GM21360 (cell line): Measurements from ENCODE around the gene SPTBN5.

Source experiments
- ATAC-seq: cut with Tn5 transposase; IDR thresholded peaks from one replicate; pipeline ENCODE4 v1.9.1; 2021; ENCODE audit warnings: mild to moderate bottlenecking, moderate library complexity; ENCODE audit not compliant: unreplicated experiment

The SPTBN5 gene

GRCh38 chr15:41885321-41885720, 8.5 kb downstream of the SPTBN5 start:
- no peak for ATAC-seq

- no peak for ATAC-seq
Observed at GRCh38 chr15:41884458-41884857, 9.4 kb downstream of the SPTBN5 start.

DNA sequence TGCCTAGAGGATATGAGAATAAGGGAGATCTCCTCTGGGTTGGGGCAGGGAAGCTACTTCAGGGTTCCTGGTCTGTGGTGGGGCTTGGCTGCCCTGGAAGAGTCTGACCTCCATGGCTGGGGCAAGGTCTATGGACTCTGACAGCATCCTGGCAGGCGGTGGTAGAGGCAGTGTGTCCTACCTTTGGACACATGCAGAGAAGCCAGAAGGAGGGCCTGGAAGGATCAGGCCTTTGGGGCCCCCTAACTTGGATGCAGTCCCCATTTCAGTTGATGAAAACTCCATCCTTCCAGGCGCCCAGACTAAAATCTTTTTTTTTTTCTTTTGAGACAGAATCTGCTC, 10.4 kb downstream of the SPTBN5 start:
- ATAC-seq, result no peak

GRCh38 chr15:41882689-41883483, 11.0 kb downstream of the SPTBN5 start:
- no peak for ATAC-seq

DNA sequence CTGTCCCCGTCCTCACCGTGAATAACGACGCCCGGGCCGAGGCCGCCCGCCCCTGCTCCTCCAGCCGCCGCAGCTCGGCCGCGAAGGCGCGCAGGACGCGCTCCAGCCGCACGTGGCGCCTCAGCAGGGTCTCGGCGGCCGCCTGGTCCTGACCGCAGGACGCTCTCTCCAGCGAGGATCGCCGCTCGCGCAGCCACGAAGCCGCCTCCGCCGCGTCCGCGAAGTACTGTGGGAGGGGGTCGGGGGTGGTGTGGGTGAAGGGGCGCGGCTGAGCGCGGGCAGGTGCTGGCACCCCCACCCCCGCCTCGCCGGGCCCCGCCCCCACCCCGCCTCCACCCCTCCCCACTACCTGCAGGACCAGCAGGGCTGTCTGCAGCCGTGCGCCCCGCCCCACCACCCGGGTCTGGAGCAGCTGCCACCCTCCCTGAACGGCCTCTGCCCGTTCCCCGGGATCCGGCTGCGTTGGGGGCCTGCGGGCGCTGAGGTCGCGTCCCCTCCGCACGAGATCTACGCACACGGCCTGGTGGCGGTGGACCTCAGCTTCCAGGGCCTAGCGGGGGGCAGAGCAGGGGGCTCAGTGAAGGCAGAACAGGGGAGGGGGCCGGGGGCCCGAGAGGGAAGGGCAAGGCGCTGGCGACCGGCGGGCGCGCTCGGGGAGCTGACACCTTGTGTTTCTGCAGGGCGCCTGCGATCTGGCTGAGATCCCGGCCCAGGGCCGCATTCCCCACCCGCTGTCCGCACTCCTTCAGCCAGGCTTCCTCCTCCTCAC, 11.7 kb downstream of the SPTBN5 start:
- no peak for ATAC-seq

DNA sequence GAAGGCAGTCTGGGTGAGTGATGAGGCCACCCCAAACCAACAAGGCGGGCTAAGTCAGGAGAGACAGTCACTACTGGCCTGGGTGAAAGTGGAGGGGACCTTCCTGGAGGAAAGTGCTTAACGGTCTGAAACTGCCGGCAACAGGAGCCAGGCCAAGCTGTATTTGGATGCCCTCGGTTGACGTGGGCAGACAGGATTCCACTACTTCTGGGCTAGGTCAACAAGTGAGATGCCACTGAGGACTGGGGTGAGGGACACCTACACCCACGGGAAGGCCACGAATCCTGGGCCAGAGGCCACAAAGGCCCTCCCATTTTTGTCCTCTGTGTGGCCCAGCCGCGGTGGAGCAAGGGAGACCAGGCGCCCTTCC, 12.3 kb downstream of the SPTBN5 start:
- ATAC-seq, result no peak

DNA sequence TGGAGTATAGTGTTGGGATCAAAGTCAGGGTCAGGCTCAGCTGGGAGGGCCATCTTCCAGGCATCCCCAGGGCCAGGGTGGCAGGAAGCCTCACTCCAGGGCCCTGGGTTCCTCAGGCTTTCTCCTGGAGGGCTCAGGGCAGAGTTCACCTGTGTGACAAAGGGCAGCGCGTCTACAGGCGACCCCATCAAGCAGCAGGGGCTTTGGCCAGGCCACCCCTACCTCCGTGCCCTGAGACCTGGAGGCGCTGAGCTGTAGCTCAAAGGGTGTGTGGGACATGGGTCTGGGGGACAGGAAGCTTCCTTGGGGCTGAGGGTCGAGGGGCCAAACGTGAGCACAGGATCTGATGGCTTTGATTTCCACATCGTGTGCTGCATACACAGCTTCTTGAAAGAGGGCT, 12.8 kb downstream of the SPTBN5 start:
- ATAC-seq, result no peak

DNA sequence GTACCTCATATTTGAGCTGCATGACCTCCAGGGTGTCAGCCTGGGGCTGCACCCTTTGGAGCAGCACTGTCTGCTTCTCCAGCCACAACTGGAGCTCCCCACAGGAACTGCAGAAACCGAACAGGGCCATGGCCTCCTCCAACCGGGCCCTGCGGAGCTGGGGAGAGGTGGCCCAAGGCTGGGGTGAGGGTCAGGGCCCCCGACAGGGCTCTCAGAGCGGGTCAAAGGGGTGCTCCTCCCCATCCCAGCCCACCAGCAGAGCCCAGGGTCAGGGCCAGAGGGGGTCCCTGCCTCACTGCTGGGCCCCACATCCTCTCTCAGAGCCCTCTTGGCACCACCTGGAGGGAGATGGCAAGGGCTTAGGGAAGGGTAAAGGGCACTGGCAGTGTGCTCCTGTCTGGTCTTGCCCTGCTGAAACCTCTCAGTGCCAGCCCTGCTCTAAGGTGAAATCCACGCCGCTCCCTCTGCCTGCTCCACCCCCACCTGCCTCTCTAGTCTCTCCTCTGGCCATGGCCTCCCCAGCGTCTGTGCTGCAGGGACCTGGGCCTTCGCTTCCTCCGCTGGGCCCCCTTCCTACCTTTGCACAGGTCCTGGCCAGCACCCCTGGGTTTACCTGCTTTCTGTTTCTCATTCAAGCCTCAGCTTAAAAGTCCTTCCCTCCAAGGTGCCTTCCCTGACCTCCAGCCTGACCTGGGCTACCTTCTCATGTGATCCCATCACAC, 13.5 kb downstream of the SPTBN5 start:
- no peak for ATAC-seq

DNA sequence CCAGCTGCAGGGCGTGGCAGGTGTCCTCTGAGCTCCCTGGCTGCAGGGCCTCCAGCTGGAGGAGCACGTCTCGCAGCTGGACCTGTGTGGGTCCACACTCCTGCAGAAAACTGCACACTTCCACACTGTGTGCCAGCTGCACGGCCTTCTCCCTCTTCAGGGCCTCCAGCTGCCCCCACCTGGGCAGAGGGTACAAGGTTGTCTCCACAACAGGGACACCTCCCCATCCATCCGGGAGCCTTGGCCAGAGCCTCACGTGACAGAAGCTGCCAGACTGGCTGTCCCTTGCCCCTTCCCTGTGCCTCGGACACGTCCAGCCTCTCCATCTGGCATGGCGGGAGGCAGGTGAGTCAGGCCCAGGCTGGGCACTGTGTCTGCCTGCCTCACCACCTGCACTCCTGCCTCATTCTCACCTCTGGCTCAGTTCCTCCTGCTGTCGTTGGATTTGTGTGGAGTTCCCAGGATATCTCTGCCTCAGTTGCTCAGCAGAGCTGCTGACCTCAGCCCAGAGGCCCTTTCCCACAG, 14.5 kb downstream of the SPTBN5 start:
- ATAC-seq, result no peak

DNA sequence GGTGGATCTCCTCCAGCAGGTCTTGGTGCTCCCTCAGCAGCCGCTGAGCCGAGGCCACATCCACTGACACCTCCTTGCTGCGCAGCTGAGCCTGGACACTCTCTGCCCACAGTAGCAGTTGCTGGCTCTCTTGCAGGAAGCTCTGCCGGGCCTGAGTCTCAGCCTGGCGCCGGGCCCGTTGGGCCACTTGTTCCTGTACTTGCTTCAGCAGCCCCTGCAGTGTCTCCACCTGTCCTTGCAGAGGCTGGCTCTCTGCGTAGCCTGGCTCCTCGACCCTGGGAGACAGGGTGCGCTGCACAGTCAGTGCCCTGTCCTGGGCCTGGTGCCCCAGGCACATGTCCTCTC, 15.5 kb downstream of the SPTBN5 start:
- ATAC-seq, result no peak

DNA sequence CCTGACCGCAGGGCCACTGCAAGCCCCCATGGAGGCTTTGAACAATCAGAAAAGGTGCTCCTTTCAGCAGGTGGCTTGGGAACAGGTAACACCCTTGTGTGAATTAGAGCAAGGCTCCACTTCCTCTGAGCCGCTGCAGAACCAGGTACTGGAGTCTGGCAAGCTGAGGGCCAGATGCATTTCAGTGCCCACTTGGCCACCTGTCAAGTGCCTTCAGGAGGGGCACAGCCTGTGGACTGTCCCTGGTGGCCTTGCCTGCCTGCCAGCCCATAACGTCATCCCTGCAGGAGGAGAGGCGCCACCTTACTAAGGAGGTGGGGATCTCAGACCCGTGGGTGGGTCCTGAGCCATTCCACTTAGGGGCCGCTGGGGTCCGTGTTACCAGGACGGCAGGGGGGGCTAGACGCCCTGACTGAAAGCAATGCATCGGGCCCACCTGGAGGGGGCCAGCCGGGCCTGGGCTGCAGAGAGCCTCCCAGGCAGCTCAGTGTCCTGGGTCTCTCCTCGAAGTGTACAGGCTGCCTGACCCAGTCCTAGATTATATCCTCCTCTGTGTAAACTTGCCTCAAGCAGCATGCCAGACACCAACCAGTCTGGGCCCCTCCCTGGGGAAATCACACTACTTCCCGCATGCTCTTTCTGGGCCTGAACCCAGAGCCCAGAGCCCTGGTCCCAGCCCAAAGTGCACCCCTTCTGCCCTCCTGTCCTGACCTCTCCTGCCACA, 16.1 kb downstream of the SPTBN5 start:
- ATAC-seq, result no peak

- no peak for ATAC-seq
Observed at GRCh38 chr15:41876689-41877088, 17.2 kb downstream of the SPTBN5 start.

- no peak for ATAC-seq
Observed at GRCh38 chr15:41876007-41876406, 17.8 kb downstream of the SPTBN5 start.

DNA sequence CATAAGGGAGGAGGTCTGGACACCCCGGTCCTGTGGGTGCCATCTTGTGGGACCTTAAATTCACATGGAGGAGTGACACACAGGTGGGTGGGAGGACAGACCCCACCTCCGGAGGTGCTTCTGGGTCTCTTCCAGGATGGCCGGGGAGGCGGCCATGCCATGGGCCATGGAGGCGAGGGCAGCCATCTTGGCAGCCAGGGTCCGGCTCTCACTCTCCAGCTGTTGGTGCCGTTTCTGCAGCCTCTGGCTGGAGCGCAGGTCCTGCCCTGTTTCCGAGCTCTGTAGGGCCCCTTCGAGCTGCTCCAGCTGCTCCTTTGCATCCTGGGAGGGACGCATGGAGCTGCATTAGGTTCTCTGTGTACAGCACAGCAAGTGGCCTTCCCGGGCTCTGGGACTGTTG, 19.1 kb downstream of the SPTBN5 start:
- no peak for ATAC-seq

- no peak for ATAC-seq
Observed at GRCh38 chr15:41873711-41874110, 20.1 kb downstream of the SPTBN5 start.

- ATAC-seq, result no peak
Observed at GRCh38 chr15:41872166-41872747, 21.6 kb downstream of the SPTBN5 start.

DNA sequence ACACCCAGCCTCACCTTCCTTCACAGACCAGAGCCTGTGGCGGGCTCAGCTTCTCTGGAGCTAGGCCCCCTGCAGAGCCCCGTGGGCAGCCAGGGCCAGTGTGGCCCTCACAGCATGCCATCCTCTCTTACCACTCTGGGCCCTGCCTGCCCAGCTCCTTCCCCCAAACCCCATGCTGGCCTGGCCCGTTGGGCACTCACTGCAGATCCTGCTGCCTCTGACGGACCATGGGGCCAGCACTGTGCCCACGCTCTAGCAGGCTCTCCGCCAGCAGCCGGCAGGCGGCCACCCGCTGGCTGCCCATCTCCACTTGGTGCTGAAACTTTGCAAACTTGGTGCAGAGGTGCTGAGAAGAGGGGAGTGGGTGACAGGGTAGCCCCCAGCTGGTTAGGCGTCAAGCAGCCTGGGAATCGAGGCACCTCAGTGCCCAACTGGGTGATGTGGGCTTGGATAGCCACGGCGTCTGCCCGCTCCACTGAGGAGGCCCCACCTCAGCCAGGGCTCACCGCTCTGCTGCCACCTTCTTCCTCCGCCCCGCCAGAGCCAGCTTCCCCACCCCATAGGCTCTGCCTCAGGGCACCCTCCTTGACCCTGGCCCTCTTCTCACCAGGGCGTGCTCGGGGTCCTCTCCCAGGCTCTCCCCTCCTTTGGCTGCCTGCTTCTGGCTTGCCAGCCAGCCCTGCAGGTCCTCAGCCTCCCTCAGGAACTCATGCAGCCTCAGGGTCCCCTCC, 22.5 kb downstream of the SPTBN5 start:
- ATAC-seq, result no peak

DNA sequence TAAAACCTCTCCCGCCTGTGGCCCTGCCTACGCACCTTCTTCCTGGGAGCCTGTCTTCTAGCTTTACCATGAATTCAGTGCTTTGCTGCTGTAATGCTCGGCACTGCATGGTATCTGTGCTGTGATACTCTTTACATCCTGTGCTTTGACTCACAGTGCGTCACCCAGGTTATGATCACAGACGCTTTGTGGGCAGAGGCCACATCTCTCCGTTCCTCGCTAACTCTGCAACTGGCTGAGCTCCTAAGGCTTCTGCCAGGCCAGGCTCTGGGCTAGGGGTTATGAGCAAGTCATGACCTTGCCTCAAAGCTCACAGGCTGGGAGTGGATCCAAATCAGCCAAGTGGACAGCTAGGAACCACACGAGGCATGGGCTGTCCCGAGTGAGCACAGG, 23.2 kb downstream of the SPTBN5 start:
- no peak for ATAC-seq

DNA sequence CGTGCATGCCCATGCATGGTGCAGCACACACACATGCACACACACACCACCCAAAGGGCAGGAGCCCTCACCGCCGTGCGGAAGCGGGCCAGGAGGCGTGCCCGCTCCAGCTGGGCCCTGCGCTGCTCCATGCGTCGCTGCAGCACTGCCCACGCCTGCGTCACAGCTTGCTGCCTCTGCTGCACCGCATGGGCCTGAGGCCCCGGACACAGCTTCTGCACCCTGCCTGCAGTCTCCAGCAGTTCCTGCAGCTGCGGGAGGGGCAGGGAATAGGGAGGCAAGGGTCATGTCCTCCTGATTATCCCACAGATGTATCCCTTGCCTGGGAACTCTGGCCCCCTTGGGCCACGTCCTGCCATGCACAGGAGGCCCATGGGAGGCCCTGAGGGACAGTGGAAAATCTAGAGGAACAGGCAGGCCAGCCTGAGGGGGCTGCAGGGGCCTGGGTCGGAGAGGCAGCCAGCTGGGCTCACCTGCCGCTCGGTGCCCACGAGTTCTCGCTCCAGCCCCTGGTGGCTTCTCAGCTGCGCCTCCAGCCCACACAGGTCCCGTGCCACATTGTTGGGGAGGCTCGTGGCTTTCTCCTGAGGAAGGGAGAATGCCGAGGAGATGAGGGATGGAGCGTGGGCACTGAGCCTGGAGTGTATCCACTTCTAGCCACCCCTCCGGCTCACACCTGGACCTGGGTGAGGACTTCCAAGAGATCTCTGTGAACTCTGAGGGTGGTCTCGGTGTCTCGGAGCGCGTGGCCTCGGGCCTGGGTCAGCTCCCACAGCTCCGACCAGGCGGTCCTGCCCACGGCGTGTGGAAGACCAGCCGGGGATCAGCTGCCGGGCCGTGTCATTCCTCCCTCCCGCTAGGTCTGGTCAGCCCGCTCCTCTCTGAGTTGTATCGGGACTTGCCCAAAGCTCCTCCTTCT, 23.8 kb downstream of the SPTBN5 start:
- ATAC-seq, result no peak
